Thoracic aorta (tissue), 2 donors: Measurements from ENCODE around the gene LDHD. TPM values are rescaled to one million over a fixed set of nuclear protein-coding genes. Genes with fewer than 3 reads are reported as not detected.

Experiments used
- ATAC-seq: fragments of 150-250 bp; one replicate; pipeline ENCODE4 v1.8.0; 2017; ENCODE audit warnings: low read depth; ENCODE audit not compliant: insufficient number of reproducible peaks, low FRiP score
- DNase-seq: peaks from one replicate; pipeline ENCODE4 v3.0.0-alpha.2; 2020; ENCODE audit warnings: low spot score
- H3K27ac ChIP-seq, 2 donors: fragments of 200-600 bp; sonication (generic); 1 replicate in 1 of 2; 2 replicates in 1 of 2; pipeline ENCODE4 v1.5.1; 2016; ENCODE audit warnings: mild to moderate bottlenecking in 2 of 2, moderate library complexity in 2 of 2
- H3K27me3 ChIP-seq: fragments of 200-600 bp; sonication (generic); replicated peaks from 2 replicates; pipeline ENCODE4 v1.6.0; 2016; ENCODE audit warnings: mild to moderate bottlenecking; ENCODE audit not compliant: insufficient read depth
- H3K36me3 ChIP-seq: fragments of 200-600 bp; sonication (generic); one replicate; pipeline ENCODE4 v1.5.1; 2016
- H3K4me1 ChIP-seq, 2 donors: fragments of 200-600 bp; sonication (generic); 1 replicate in 1 of 2; 2 replicates in 1 of 2; pipeline versions ENCODE4 v1.5.1 to v1.6.0; 2016; ENCODE audit warnings: low read depth in 2 of 2, mild to moderate bottlenecking in 1 of 2; ENCODE audit not compliant: control insufficient read depth in 1 of 2
- H3K4me3 ChIP-seq: fragments of 200-600 bp; sonication (generic); 2 replicates; pipeline ENCODE4 v1.5.1; 2016; ENCODE audit warnings: mild to moderate bottlenecking
- H3K9me3 ChIP-seq: fragments of 200-600 bp; sonication (generic); 2 replicates; pipeline ENCODE4 v1.5.1; 2016
- total RNA-seq, 2 donors: library from RNA; depleted of rRNA; stranded (reverse); fragments of >200 nt; gene quantifications; one replicate each; pipeline versions ENCODE4 v1.1.0 to v1.2.3, GENCODE V29; 2016
- TF ChIP-seq, protein P1 (sequence below): fragments of 200-600 bp; sonication (generic); IDR thresholded peaks from one replicate; pipeline ENCODE4 v1.5.1; 2019; ENCODE audit warnings: antibody characterized with exemption

LDHD gene
- total RNA-seq, 2 donors from 2014 or later: 7.2 to 14.1 TPM

DNA sequence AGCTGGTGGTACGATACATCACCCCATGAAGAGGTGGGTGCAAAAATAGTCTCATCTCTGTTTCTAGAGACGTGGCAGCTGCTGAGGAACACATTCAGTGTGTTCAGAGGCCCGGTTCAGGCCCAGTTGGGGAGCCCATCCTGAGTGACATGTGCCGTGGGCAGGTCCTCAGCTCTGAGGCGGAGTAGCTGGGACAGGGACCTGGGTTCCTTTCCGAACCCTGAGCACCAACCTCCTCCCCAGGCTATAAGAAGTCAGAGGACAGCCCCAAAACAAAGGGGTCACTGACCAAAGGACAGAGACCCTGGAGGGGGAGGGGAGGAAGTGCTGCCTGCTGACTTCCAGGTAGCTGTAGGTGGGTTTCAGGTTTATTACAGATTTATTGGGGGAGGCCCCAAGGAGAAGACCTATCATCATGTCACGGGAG, 5.1 kb downstream of the LDHD start:
- TF ChIP-seq, protein P1, sequence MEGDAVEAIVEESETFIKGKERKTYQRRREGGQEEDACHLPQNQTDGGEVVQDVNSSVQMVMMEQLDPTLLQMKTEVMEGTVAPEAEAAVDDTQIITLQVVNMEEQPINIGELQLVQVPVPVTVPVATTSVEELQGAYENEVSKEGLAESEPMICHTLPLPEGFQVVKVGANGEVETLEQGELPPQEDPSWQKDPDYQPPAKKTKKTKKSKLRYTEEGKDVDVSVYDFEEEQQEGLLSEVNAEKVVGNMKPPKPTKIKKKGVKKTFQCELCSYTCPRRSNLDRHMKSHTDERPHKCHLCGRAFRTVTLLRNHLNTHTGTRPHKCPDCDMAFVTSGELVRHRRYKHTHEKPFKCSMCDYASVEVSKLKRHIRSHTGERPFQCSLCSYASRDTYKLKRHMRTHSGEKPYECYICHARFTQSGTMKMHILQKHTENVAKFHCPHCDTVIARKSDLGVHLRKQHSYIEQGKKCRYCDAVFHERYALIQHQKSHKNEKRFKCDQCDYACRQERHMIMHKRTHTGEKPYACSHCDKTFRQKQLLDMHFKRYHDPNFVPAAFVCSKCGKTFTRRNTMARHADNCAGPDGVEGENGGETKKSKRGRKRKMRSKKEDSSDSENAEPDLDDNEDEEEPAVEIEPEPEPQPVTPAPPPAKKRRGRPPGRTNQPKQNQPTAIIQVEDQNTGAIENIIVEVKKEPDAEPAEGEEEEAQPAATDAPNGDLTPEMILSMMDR: no peak
- no peaks in the 10 kb centered on the region for H3K27me3 ChIP-seq
- no peak for DNase-seq
- no peak for ATAC-seq
- peaks cover 31 to 47% of the 10 kb centered on the region in 2 donors for H3K4me1 ChIP-seq
- no peaks in the 10 kb centered on the region for H3K9me3 ChIP-seq
- no peaks in the 10 kb centered on the region for H3K36me3 ChIP-seq
- peak overlapping the region; percentile 57 to 93 for H3K27ac ChIP-seq
- H3K4me3 ChIP-seq: no peak overlapping the region

DNA sequence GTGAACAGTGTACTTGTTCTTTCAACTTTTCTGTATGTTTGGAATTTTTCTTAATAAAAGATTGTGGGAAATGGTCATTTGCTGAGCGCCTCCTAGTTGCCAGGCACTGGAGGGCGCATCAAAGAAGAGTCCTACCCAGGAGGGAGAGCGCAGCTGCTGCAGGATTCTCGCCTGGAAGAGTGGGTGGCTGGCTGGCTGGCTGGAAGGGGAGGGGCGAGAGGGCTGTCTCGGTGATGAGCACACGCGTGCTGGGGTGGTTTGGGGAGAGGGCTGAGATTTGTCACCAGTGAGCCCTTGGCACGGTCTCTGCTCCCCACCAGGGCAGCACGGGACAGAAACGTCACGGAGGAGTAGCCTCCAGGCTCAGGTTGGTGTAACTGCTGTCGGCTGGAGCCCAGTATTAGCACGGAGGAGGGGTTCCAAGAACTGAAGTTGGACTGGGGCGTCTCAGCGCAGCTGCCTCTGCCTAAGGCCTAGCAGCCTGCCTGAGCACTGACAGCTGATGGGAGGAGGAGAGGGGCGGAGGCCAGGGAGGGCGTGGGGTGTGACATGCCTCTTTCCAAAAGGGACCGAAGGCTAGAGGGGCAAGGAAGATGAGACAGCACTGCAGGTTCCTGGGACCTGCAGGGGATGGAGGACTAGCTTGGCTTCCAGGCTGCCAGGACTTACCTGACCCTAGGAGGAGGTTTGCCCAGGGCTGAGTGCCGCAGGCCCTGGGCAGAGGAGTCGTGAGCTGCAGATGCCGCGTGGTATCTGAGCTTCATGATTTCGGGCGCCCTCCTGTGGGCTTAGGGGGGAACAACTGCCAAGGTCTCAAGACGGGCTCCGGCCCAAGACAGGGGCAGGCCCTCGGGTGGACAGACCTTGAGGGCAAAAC, 5.7 kb downstream of the LDHD start:
- Histone ChIP-seq H3K4me1 (peaks cover 26 to 41% of the 10 kb centered on the region in 2 donors), H3K36me3 (no peaks in the 10 kb centered on the region), H3K27ac (peak overlapping the region; percentile 81 to 93), H3K9me3 (no peaks in the 10 kb centered on the region), H3K27me3 (no peaks in the 10 kb centered on the region), H3K4me3 (peak overlapping the region; percentile 57)
- ATAC-seq (no peak), DNase-seq (peak; percentile 60)
- TF ChIP-seq, protein P1: peak; percentile 86

GRCh38 chr16:75109732-75110243, 6.8 kb downstream of the LDHD start:
- no peaks in the 10 kb centered on the region for H3K9me3 ChIP-seq
- ATAC-seq: peak; percentile 33
- peaks cover 25 to 41% of the 10 kb centered on the region in 2 donors for H3K4me1 ChIP-seq
- DNase-seq: no peak
- peak overlapping the region; percentile 81 to 93 for H3K27ac ChIP-seq
- no peaks in the 10 kb centered on the region for H3K27me3 ChIP-seq
- peak overlapping the region; percentile 57 for H3K4me3 ChIP-seq
- TF ChIP-seq, protein P1: no peak
- H3K36me3 ChIP-seq: no peaks in the 10 kb centered on the region

DNA sequence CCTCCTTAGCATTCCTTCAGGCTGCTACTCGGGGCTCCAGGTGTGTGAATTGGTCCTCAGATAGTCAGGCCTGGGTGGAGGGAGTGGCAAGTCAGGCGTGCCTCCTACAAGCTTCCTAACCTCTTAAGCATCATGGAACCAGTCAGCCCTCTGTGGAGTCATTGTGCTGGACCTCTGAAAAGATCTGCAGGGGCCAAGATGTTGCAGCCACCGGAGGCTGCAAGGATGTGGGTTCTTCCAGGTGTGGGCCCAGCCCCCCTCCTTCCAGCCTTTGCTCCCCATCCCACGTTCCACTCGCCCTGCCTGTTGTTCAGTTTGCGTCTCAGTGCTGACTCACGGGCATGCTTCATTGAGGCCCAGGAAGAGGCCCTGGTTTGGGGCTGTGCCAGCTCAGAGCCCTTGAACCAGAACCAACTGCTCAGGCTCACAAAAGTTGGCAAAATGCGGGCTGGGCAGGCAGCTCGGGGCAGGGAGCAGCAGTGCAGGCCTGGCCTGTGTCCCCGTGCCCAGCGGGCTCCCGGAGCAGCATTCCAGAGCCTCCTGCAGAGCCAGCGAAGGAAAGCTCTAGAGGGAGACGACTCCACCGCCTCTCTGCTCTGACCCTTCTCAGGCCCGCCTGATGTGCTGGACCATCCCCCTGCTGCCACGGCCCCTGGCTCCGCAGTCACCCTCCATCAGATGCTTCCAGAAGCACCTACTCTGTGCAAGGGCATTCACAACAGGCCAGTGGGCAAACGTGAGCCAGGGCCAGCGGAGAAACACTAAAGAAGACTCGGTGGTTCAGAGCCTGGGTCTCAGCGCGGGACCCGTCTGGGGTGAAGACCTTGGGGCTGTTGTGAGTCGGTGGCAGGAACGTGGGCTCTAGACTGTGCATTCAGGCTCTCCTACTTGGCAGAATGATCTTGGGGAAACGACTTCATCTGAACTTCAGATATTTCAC, 7.5 kb downstream of the LDHD start:
- ATAC-seq (peak; percentile 67), DNase-seq (peak; percentile 85)
- no peaks in the 10 kb centered on the region for H3K9me3 ChIP-seq
- H3K27ac ChIP-seq: peak overlapping the region; percentile 86 to 93
- TF ChIP-seq, protein P1: no peak
- no peaks in the 10 kb centered on the region for H3K27me3 ChIP-seq
- no peaks in the 10 kb centered on the region for H3K36me3 ChIP-seq
- peak overlapping the region; percentile 57 for H3K4me3 ChIP-seq
- H3K4me1 ChIP-seq: peaks cover 25 to 43% of the 10 kb centered on the region in 2 donors
